ENCODE data around the gene KIF26B.

KIF26B gene

DNA sequence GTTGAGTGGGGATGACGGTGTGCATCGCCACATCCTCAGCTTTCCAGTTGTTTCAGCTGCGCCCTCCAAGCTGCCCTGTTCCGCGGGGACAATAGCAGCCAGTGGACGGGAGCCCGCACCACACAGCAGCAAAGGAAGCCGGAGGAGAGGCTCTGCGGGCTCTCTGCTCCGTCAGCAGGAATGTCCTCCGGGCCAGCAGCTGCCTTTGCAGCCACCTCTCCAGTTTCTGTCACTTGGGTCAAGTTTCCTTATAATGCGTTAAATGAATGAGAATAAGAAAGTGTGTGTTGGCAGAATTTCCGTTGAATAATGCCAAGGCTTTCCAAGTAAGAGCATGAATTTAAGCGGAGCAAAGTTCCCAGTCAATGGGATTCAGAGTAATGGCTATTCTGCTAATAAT, 263.3 kb downstream of the KIF26B start:
- Histone ChIP-seq H3K36me3 (ENCODE audit: low read length) (no peaks in the 10 kb centered on the region), H4K20me1 (ENCODE audit: low read depth, low read length) (no peaks in the 10 kb centered on the region), H3K4me2 (ENCODE audit: low read depth, low read length, poor library complexity, severe bottlenecking) (no peak overlapping the region), H3K9me2 (replicated peaks; ENCODE audit: insufficient read depth, low read length) (no peaks in the 10 kb centered on the region), H3K9me3 (ENCODE audit: insufficient read depth, low read length) (no peaks in the 10 kb centered on the region), H3K27me3 (ENCODE audit: low read length) (no peaks in the 10 kb centered on the region), H3K27ac (ENCODE audit: low read depth, low read length) (no peak overlapping the region), H3K4me3 (ENCODE audit: insufficient read depth, low read length, poor library complexity, severe bottlenecking) (no peak overlapping the region), H3K9ac (ENCODE audit: low read length) (no peak overlapping the region), H2AFZ (ENCODE audit: low read depth, low read length, severe bottlenecking) (no peak overlapping the region), H3K79me2 (ENCODE audit: insufficient read depth, low read length) (no peaks in the 10 kb centered on the region), H3F3A (ENCODE audit: insufficient read depth) (no peaks in the 10 kb centered on the region)
- no peak for TF ChIP-seq EZH2phosphoT487 (conservative IDR thresholded peaks at IDR 0.05; ENCODE audit: low read length)
- TF ChIP-seq CTCF (IDR thresholded peaks at IDR 0.05; ENCODE audit: insufficient read depth, low read length, poor library complexity, severe bottlenecking) = no peak

GRCh38 chr1:245419461-245419978, 264.7 kb downstream of the KIF26B start:
- TF ChIP-seq CTCF (IDR thresholded peaks at IDR 0.05; ENCODE audit: insufficient read depth, low read length, poor library complexity, severe bottlenecking) (no peak), EZH2phosphoT487 (conservative IDR thresholded peaks at IDR 0.05; ENCODE audit: low read length) (no peak)
- no peaks in the 10 kb centered on the region for H3K27me3 ChIP-seq (ENCODE audit: low read length)

GRCh38 chr1:245419989-245420388, 265.2 kb downstream of the KIF26B start:
- no peak for TF ChIP-seq CTCF (IDR thresholded peaks at IDR 0.05; ENCODE audit: insufficient read depth, low read length, poor library complexity, severe bottlenecking)
- no peak for TF ChIP-seq EZH2phosphoT487 (conservative IDR thresholded peaks at IDR 0.05; ENCODE audit: low read length)
- H3K9me2 ChIP-seq (replicated peaks; ENCODE audit: insufficient read depth, low read length) = no peaks in the 10 kb centered on the region
- H3K9me3 ChIP-seq (ENCODE audit: insufficient read depth, low read length) = no peaks in the 10 kb centered on the region
- H3F3A ChIP-seq (ENCODE audit: insufficient read depth) = no peaks in the 10 kb centered on the region
- no peaks in the 10 kb centered on the region for H3K36me3 ChIP-seq (ENCODE audit: low read length)
- no peak overlapping the region for H2AFZ ChIP-seq (ENCODE audit: low read depth, low read length, severe bottlenecking)
- no peaks in the 10 kb centered on the region for H4K20me1 ChIP-seq (ENCODE audit: low read depth, low read length)
- H3K9ac ChIP-seq (ENCODE audit: low read length) = no peak overlapping the region
- no peak overlapping the region for H3K4me3 ChIP-seq (ENCODE audit: insufficient read depth, low read length, poor library complexity, severe bottlenecking)
- no peak overlapping the region for H3K4me2 ChIP-seq (ENCODE audit: low read depth, low read length, poor library complexity, severe bottlenecking)
- no peaks in the 10 kb centered on the region for H3K79me2 ChIP-seq (ENCODE audit: insufficient read depth, low read length)
- H3K27me3 ChIP-seq (ENCODE audit: low read length) = no peaks in the 10 kb centered on the region
- H3K27ac ChIP-seq (ENCODE audit: low read depth, low read length) = no peak overlapping the region

More at GRCh38 chr1:245419461-245419978, 264.7 kb downstream of the KIF26B start:
- no peaks in the 10 kb centered on the region for H3F3A ChIP-seq (ENCODE audit: insufficient read depth)
- no peak overlapping the region for H3K4me2 ChIP-seq (ENCODE audit: low read depth, low read length, poor library complexity, severe bottlenecking)
- H3K36me3 ChIP-seq (ENCODE audit: low read length) = no peaks in the 10 kb centered on the region
- H3K9me3 ChIP-seq (ENCODE audit: insufficient read depth, low read length) = no peaks in the 10 kb centered on the region
- no peaks in the 10 kb centered on the region for H4K20me1 ChIP-seq (ENCODE audit: low read depth, low read length)
- no peak overlapping the region for H3K9ac ChIP-seq (ENCODE audit: low read length)
- H3K9me2 ChIP-seq (replicated peaks; ENCODE audit: insufficient read depth, low read length) = no peaks in the 10 kb centered on the region
- no peak overlapping the region for H3K27ac ChIP-seq (ENCODE audit: low read depth, low read length)
- no peaks in the 10 kb centered on the region for H3K79me2 ChIP-seq (ENCODE audit: insufficient read depth, low read length)
- H3K4me3 ChIP-seq (ENCODE audit: insufficient read depth, low read length, poor library complexity, severe bottlenecking) = no peak overlapping the region
- H2AFZ ChIP-seq (ENCODE audit: low read depth, low read length, severe bottlenecking) = no peak overlapping the region

All from SU-DHL-6 (cell line).